Nephron (organoid): ENCODE data around the gene CALN1.

ENCODE experiments used
- H3K27ac Mint-ChIP-seq, 3 experiments: 2 replicates each; pipeline ENCODE4 v1.8.0; 2020; ENCODE audit warnings: mixed read lengths in 3 of 3, mild to moderate bottlenecking in 2 of 3, moderate library complexity in 1 of 3
- H3K27me3 Mint-ChIP-seq: 2 replicates; pipeline ENCODE4 v1.8.0; 2021; ENCODE audit warnings: low read depth, mild to moderate bottlenecking, moderate library complexity, mixed read lengths
- H3K36me3 Mint-ChIP-seq: 2 replicates; pipeline ENCODE4 v1.8.0; 2020; ENCODE audit warnings: low read depth, mixed read lengths
- H3K4me1 Mint-ChIP-seq: 2 replicates; pipeline ENCODE4 v1.8.0; 2020; ENCODE audit warnings: mixed read lengths
- H3K4me3 Mint-ChIP-seq, 3 experiments: 2 replicates each; pipeline ENCODE4 v1.8.0; 2020; ENCODE audit warnings: mild to moderate bottlenecking in 3 of 3, mixed read lengths in 3 of 3, moderate library complexity in 2 of 3
- H3K9me3 Mint-ChIP-seq: 2 replicates; pipeline ENCODE4 v1.8.0; 2020; ENCODE audit warnings: mixed read lengths
- TF ChIP-seq, protein P1 (sequence below), 3 experiments: fragments of 200-600 bp; sonication (generic); IDR thresholded peaks; one replicate each; pipeline ENCODE4 v1.5.0; 2021; ENCODE audit warnings: antibody characterized with exemption in 3 of 3; ENCODE audit not compliant: unreplicated experiment in 3 of 3

The CALN1 gene

DNA sequence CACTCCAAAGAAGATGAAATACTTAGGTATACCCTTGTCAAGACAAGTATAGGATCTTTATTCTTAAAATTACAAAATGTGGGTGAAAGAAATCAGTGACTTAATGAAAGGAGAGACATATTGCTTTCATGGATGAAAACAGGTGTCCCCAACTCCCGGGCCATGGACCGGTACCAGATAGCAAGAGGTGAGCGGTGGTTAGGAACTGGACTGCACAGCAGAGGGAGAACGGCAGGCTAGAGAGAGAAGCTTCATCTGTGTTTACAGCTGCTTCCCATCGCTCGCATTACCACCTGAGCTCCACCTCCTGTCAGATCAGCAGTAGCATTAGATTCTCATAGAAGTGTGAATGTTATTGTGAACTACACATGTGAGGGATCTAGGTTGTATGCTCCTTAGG is 408.9 kb downstream of the CALN1 start:
- Mint-ChIP-seq H3K4me1 (no peaks in the 10 kb centered on the region), H3K9me3 (peaks cover 5% of the 10 kb centered on the region), H3K27me3 (peaks cover 8% of the 10 kb centered on the region), H3K27ac (no peak overlapping the region), H3K36me3 (no peaks in the 10 kb centered on the region), H3K4me3 (no peak overlapping the region)
- TF ChIP-seq, protein P1, sequence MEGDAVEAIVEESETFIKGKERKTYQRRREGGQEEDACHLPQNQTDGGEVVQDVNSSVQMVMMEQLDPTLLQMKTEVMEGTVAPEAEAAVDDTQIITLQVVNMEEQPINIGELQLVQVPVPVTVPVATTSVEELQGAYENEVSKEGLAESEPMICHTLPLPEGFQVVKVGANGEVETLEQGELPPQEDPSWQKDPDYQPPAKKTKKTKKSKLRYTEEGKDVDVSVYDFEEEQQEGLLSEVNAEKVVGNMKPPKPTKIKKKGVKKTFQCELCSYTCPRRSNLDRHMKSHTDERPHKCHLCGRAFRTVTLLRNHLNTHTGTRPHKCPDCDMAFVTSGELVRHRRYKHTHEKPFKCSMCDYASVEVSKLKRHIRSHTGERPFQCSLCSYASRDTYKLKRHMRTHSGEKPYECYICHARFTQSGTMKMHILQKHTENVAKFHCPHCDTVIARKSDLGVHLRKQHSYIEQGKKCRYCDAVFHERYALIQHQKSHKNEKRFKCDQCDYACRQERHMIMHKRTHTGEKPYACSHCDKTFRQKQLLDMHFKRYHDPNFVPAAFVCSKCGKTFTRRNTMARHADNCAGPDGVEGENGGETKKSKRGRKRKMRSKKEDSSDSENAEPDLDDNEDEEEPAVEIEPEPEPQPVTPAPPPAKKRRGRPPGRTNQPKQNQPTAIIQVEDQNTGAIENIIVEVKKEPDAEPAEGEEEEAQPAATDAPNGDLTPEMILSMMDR (IDR thresholded peaks at IDR 0.05; ENCODE audit: unreplicated experiment in 3 of 3): no peak

DNA sequence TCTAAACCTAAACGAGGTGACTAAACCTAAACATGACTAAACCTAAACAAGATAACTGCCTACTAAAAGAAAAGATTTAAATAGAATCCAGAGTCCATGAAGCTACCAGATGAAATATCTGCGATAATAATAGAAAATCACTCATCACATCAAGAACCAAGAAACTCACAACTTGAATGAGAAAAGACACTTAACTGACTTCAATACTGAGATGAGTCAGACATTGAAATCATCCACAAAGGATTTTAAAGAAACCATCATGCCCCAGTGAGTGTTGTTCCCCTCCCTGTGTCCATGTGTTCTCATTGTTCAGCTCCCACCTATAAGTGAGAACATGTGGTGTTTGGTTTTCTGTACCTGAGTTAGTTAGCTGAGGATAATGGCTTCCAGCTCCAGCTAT is 416.0 kb downstream of the CALN1 start:
- H3K36me3 Mint-ChIP-seq: no peaks in the 10 kb centered on the region

DNA sequence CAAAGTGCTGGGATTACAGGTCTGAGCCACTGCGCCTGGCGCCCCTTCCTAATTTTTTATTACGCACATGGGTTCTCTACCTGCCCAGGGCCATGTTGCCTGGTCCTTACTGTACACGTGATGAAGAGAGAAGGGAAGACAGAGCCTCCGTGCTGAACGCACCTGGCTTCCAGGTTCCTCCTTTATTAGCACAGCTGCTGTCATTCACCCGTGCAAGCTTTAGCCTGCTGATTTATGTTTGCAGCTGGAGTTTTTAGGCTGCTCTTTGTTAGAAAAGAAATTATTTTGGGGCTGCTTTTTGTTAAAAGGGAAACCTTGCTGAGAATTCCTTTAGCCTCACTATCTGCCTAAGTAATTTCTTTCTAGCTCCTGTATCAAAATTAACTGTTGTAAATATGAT is 417.0 kb downstream of the CALN1 start:
- TF ChIP-seq, protein P1 (IDR thresholded peaks at IDR 0.05; ENCODE audit: unreplicated experiment in 3 of 3): no peak

More for the DNA sequence above, 416.0 kb downstream of the CALN1 start:
- no peak overlapping the region for H3K27ac Mint-ChIP-seq
- no peaks in the 10 kb centered on the region for H3K9me3 Mint-ChIP-seq
- peaks cover 10% of the 10 kb centered on the region for H3K27me3 Mint-ChIP-seq
- no peaks in the 10 kb centered on the region for H3K4me1 Mint-ChIP-seq
- TF ChIP-seq, protein P1 (IDR thresholded peaks at IDR 0.05; ENCODE audit: unreplicated experiment in 3 of 3): no peak
- H3K4me3 Mint-ChIP-seq: no peak overlapping the region

DNA sequence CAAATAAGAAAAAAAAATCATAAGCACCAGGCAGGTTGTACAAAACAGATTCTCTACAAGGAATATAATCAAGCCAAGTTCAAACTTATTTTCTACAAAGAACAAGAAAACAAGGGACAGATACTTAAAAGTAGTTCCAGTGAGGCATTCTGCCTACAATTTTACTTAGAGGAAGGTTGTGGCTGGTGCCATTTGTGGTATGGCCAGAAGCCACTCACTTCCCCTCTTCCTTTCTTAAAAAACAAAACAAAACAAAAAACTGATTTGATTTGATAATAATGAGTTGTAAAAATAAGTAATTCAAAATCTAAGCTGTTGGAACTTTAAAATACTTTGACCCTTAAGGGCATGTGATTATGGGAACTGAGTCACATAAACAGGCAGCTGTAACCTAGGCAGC is 420.6 kb downstream of the CALN1 start:
- no peak overlapping the region for H3K4me3 Mint-ChIP-seq
- no peak overlapping the region for H3K27ac Mint-ChIP-seq
- peaks cover 8% of the 10 kb centered on the region for H3K27me3 Mint-ChIP-seq
- no peaks in the 10 kb centered on the region for H3K9me3 Mint-ChIP-seq
- no peaks in the 10 kb centered on the region for H3K4me1 Mint-ChIP-seq
- H3K36me3 Mint-ChIP-seq: no peaks in the 10 kb centered on the region
- TF ChIP-seq, protein P1 (IDR thresholded peaks at IDR 0.05; ENCODE audit: unreplicated experiment in 3 of 3): no peak

More for the DNA sequence above, 417.0 kb downstream of the CALN1 start:
- Mint-ChIP-seq H3K27me3 (peaks cover 11% of the 10 kb centered on the region), H3K27ac (no peak overlapping the region), H3K9me3 (no peaks in the 10 kb centered on the region), H3K36me3 (no peaks in the 10 kb centered on the region), H3K4me3 (no peak overlapping the region), H3K4me1 (no peaks in the 10 kb centered on the region)

DNA sequence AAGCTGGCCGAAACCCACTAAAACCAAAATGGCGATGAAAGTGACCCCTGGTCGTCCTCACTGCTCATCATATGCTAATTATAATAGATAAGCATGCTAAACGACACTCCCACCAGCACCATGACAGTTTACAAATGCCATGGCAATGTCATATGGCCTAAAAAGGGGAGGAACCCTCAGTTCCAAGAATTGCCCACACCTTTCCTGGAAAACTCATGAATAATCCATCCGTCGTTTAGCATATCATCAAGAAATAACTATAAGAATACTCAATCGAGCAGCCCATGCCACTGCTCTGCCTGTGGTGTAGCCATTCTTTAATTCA is 422.0 kb downstream of the CALN1 start:
- Mint-ChIP-seq H3K27me3 (peaks cover 8% of the 10 kb centered on the region), H3K27ac (no peak overlapping the region), H3K4me3 (no peak overlapping the region), H3K36me3 (no peaks in the 10 kb centered on the region), H3K4me1 (no peaks in the 10 kb centered on the region), H3K9me3 (no peaks in the 10 kb centered on the region)
- TF ChIP-seq, protein P1 (IDR thresholded peaks at IDR 0.05; ENCODE audit: unreplicated experiment in 3 of 3): no peak

DNA sequence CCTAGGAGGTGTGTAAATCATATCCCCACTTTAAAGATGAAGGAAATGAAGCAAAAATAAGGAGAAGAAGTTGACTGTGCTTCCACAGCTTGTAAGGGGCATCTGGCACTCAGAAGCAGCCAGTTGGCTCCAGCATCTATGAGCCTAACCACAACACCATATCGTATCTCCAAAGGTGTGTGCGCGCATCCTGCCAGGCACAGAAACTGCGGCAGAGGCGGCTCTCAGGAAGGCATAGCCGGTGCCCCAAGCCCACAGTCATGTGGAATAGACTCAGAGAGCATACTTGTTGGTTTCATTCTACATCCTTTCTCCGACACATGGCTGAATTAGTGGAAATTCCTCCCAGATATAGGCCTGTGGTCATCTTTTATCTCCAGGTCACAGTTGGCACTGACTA is 423.9 kb downstream of the CALN1 start:
- Mint-ChIP-seq H3K36me3 (no peaks in the 10 kb centered on the region), H3K4me1 (no peaks in the 10 kb centered on the region), H3K27ac (no peak overlapping the region), H3K4me3 (no peak overlapping the region), H3K27me3 (peaks cover 8% of the 10 kb centered on the region), H3K9me3 (no peaks in the 10 kb centered on the region)
- TF ChIP-seq, protein P1 (IDR thresholded peaks at IDR 0.05; ENCODE audit: unreplicated experiment in 3 of 3): no peak
